GM12872 (cell line): ENCODE measurements around the gene GDPD2.

Experiments
- CTCF ChIP-seq: IDR thresholded peaks from 3 replicates; pipeline ENCODE4 v1.5.1; 2011; ENCODE audit warnings: low read depth, mild to moderate bottlenecking, low read length, moderate library complexity; ENCODE audit not compliant: insufficient read depth

The GDPD2 gene

GRCh38 chrX:70442224-70442623 lies 19.1 kb downstream of the GDPD2 start:
- TF ChIP-seq CTCF = no peak

- no peak for TF ChIP-seq CTCF
Observed at GRCh38 chrX:70444326-70444945, 21.3 kb downstream of the GDPD2 start, which contains the start of gene DLG3. Gene DLG3 (plus strand): TSS chrX:70444835. CDS start chrX:70445202, 367 bp downstream.

GRCh38 chrX:70444946-70445656 lies 22.0 kb downstream of the GDPD2 start:
- TF ChIP-seq CTCF = no peak

- no peak for TF ChIP-seq CTCF
Observed at GRCh38 chrX:70445951-70446350, 22.8 kb downstream of the GDPD2 start.

GRCh38 chrX:70446380-70447350 lies 23.6 kb downstream of the GDPD2 start:
- TF ChIP-seq CTCF = no peak

GRCh38 chrX:70449457-70449966 lies 26.4 kb downstream of the GDPD2 start:
- TF ChIP-seq CTCF = no peak
